ENCODE measurements around the gene DRD4. TPM values are rescaled to one million over a fixed set of nuclear protein-coding genes. Genes with fewer than 3 reads are reported as not detected.

The DRD4 gene
- total RNA-seq, 2 experiments from 2014 or later: 0.70 to 0.82 TPM

DNA sequence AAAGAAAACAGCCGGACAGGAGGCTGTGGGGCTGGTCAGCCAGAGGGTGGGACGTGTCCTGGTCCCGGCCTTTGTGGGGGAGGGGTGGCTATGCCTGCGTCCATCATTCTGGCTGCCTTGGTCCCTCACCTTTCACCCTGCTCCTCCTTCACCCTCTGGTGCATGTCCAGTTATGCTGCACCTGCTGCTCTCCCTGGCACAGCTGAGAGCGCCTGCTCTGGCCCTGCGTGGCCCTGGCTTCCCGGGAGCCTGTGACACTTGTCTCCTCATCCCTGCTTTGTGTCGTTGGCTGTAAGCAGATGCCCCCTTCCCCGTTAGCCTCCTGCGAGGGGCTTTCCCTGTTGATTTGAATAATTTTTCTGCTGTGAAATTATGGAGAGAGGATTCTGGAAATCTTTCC lies 44.2 kb upstream of the DRD4 start:
- intact Hi-C loops (cut with DNase I, micrococcal nuclease): loop anchor here in 1 of 2 experiments (1.0 kb wide), 1 partner anchor 17 kb away; no protein-coding TSS in a partner anchor
- H3K9me3 Mint-ChIP-seq: no peaks in the 10 kb centered on the region
- H3K4me3 Mint-ChIP-seq: no peak overlapping the region
- no peak for TF ChIP-seq CTCF (IDR thresholded peaks at IDR 0.05)
- ATAC-seq (ENCODE audit: poor library complexity) (no peak), DNase-seq (no peak)
- Histone ChIP-seq H3K4me3 (ENCODE audit: low read length) (no peak overlapping the region), H3K27ac (ENCODE audit: low read depth in 1 of 2, low read length in 2 of 2) (no peak overlapping the region), H3K4me1 (ENCODE audit: insufficient read depth, low read length) (peaks cover 13% of the 10 kb centered on the region), H3K27me3 (ENCODE audit: control insufficient read depth in 1 of 2, insufficient read depth in 2 of 2, low read length in 2 of 2) (no peaks in the 10 kb centered on the region), H3K36me3 (ENCODE audit: insufficient read depth, low read length) (peaks cover 76% of the 10 kb centered on the region), H3K9me3 (ENCODE audit: control insufficient read depth in 1 of 2, insufficient read depth in 1 of 2, low read length in 2 of 2) (no peaks in the 10 kb centered on the region)
- no peak overlapping the region for H3K27ac Mint-ChIP-seq
- H3K4me1 Mint-ChIP-seq (ENCODE audit: low read depth): peaks cover 10% of the 10 kb centered on the region
- no peaks in the 10 kb centered on the region for H3K27me3 Mint-ChIP-seq
- CTCF ChIA-PET: no interaction called here
- H3K36me3 Mint-ChIP-seq (ENCODE audit: low read depth): peaks cover 88% of the 10 kb centered on the region
- POLR2A ChIA-PET: no interaction called here

DNA sequence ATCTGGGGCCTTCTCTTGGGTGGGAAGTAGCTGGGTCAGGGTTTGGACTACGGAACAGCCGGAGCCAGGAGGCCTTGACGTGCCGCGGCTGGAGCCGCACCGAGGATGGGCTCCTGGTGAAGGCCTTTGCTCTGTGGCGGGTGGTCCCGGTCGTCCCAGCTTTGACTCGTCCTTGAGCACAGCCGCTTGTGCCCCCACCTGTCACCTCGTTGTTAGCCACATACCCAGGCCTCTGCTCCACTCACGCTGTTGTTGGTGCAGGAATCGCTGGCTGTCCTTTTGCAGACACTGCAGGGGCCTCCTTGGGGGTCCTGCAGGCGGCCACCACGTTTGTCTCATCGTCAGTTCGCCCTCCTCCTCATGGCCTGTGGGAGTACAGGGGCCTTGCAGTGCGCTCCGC lies 43.7 kb upstream of the DRD4 start:
- Histone ChIP-seq H3K9me3 (ENCODE audit: control insufficient read depth in 1 of 2, insufficient read depth in 1 of 2, low read length in 2 of 2) (no peaks in the 10 kb centered on the region), H3K4me3 (ENCODE audit: low read length) (no peak overlapping the region), H3K4me1 (ENCODE audit: insufficient read depth, low read length) (peaks cover 8% of the 10 kb centered on the region), H3K27me3 (ENCODE audit: control insufficient read depth in 1 of 2, insufficient read depth in 2 of 2, low read length in 2 of 2) (no peaks in the 10 kb centered on the region), H3K36me3 (ENCODE audit: insufficient read depth, low read length) (peaks cover 80% of the 10 kb centered on the region), H3K27ac (ENCODE audit: low read depth in 1 of 2, low read length in 2 of 2) (no peak overlapping the region)
- DNase-seq (no peak), ATAC-seq (ENCODE audit: poor library complexity) (no peak)
- Mint-ChIP-seq H3K27ac (no peak overlapping the region), H3K9me3 (no peaks in the 10 kb centered on the region), H3K4me3 (no peak overlapping the region), H3K27me3 (no peaks in the 10 kb centered on the region), H3K4me1 (ENCODE audit: low read depth) (peaks cover 5% of the 10 kb centered on the region), H3K36me3 (ENCODE audit: low read depth) (peaks cover 88% of the 10 kb centered on the region)
- POLR2A ChIA-PET: no interaction called here
- intact Hi-C loops (cut with DNase I, micrococcal nuclease): loop anchor here in 1 of 2 experiments (1.0 kb wide), 1 partner anchor 17 kb away; no protein-coding TSS in a partner anchor
- CTCF ChIA-PET: no interaction called here
- TF ChIP-seq CTCF (IDR thresholded peaks at IDR 0.05): no peak

DNA sequence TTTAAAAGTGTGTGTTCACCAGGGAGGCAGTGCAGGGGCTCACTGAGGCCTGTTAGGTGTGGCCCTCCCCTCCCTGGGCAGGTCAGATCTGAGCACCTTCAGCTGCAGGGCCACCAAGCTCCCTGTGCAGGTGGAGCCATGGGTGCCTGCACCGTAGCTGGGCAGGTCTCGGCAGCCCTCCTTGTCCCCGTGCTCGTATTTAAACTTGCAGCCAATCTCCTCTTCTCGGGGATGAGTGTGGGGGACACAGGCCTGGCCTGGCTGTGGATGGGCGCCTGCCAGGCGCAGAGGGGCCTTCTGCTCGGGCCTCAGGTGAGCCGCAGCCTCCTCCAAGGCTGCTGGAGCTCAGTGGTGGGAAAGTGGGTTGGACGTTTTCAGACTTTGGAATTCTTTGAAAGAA lies 41.7 kb upstream of the DRD4 start:
- DNase-seq (no peak), ATAC-seq (ENCODE audit: poor library complexity) (no peak)
- Histone ChIP-seq H3K4me3 (ENCODE audit: low read length) (no peak overlapping the region), H3K27ac (ENCODE audit: low read depth in 1 of 2, low read length in 2 of 2) (no peak overlapping the region), H3K27me3 (ENCODE audit: control insufficient read depth in 1 of 2, insufficient read depth in 2 of 2, low read length in 2 of 2) (no peaks in the 10 kb centered on the region), H3K9me3 (ENCODE audit: control insufficient read depth in 1 of 2, insufficient read depth in 1 of 2, low read length in 2 of 2) (no peaks in the 10 kb centered on the region), H3K36me3 (ENCODE audit: insufficient read depth, low read length) (peaks cover 82% of the 10 kb centered on the region), H3K4me1 (ENCODE audit: insufficient read depth, low read length) (peaks cover 7% of the 10 kb centered on the region)
- H3K4me1 Mint-ChIP-seq (ENCODE audit: low read depth): no peaks in the 10 kb centered on the region
- intact Hi-C loops (cut with DNase I, micrococcal nuclease): no loop called here
- no peak for TF ChIP-seq CTCF (IDR thresholded peaks at IDR 0.05)
- POLR2A ChIA-PET: interaction anchor here (1.3 kb wide), 1 partner anchor 19 kb away, joined by 3 read pairs; no protein-coding TSS in a partner anchor
- no peaks in the 10 kb centered on the region for H3K27me3 Mint-ChIP-seq
- H3K9me3 Mint-ChIP-seq: no peaks in the 10 kb centered on the region
- H3K4me3 Mint-ChIP-seq: no peak overlapping the region
- H3K36me3 Mint-ChIP-seq (ENCODE audit: low read depth): peaks cover 89% of the 10 kb centered on the region
- CTCF ChIA-PET: interaction anchor here (0.5 kb wide), 1 partner anchor 71 kb away, joined by 4 read pairs; no protein-coding TSS in a partner anchor
- no peak overlapping the region for H3K27ac Mint-ChIP-seq

Measured in CD4-positive, alpha-beta T cell (primary cell).